WTC11 (cell line): Measurements from ENCODE around the gene DPH1. TPM values are rescaled to one million over a fixed set of nuclear protein-coding genes. Genes with fewer than 3 reads are reported as not detected.

Source experiments
- ATAC-seq: fragments of 200-7000 bp; cut with Tn5 transposase; 2 replicates; pipeline ENCODE4 v1.10.0; 2021; ENCODE audit warnings: mild to moderate bottlenecking, moderate library complexity
- CTCF ChIA-PET: fragments of 300-600 bp; sonication (Branson Sonifier 250); formaldehyde crosslinking; loops from one replicate; lab custom pipeline; 2021; ENCODE audit warnings: antibody characterized with exemption; lab: Charles Lee
- POLR2A ChIA-PET: fragments of 350-600 bp; sonication (Branson Sonifier 250); formaldehyde crosslinking; loops from one replicate; lab custom pipeline; 2021; ENCODE audit warnings: antibody characterized with exemption; lab: Charles Lee
- DNase-seq: peaks from one replicate; pipeline ENCODE4 v3.0.0; 2021; ENCODE audit warnings: low spot score
- H3K27ac Mint-ChIP-seq: 2 replicates; pipeline ENCODE4 v1.8.0; 2021; ENCODE audit warnings: mixed read lengths
- H3K27me3 Mint-ChIP-seq: 2 replicates; pipeline ENCODE4 v1.8.0; 2021; ENCODE audit warnings: low read depth, mild to moderate bottlenecking, moderate library complexity, mixed read lengths
- H3K36me3 Mint-ChIP-seq: 2 replicates; pipeline ENCODE4 v1.8.0; 2021; ENCODE audit warnings: mixed read lengths
- H3K4me1 Mint-ChIP-seq: 2 replicates; pipeline ENCODE4 v1.8.0; 2022; ENCODE audit warnings: mixed read lengths
- H3K4me3 Mint-ChIP-seq: 2 replicates; pipeline ENCODE4 v1.8.0; 2021; ENCODE audit warnings: mild to moderate bottlenecking, moderate library complexity, mixed read lengths
- H3K9me3 Mint-ChIP-seq: 2 replicates; pipeline ENCODE4 v1.8.0; 2021; ENCODE audit warnings: mixed read lengths
- CBFB ChIP-seq: sonication (generic); formaldehyde crosslinking; IDR thresholded peaks from 2 replicates; pipeline ENCODE4 v1.8.1; 2022; ENCODE audit warnings: mild to moderate bottlenecking, low read depth, missing genetic modification reagents
- CREM ChIP-seq: sonication (generic); formaldehyde crosslinking; IDR thresholded peaks from 2 replicates; pipeline ENCODE4 v1.8.1; 2022; ENCODE audit warnings: mild to moderate bottlenecking, missing genetic modification reagents, moderate library complexity
- EMX1 ChIP-seq: fragments of 250-450 bp; sonication (Bioruptor Pico); IDR thresholded peaks from 2 replicates; pipeline ENCODE4 v1.8.0; 2021; ENCODE audit warnings: mild to moderate bottlenecking
- GTF2I ChIP-seq: fragments of 250-450 bp; sonication (Bioruptor Pico); conservative IDR thresholded peaks from 2 replicates; pipeline ENCODE4 v1.4.0; 2021; ENCODE audit warnings: mild to moderate bottlenecking
- NFE2L1 ChIP-seq: sonication (generic); formaldehyde crosslinking; IDR thresholded peaks from 2 replicates; pipeline ENCODE4 v1.8.1; 2023; ENCODE audit warnings: missing genetic modification reagents
- SMAD3 ChIP-seq: sonication (generic); formaldehyde crosslinking; IDR thresholded peaks from 2 replicates; pipeline ENCODE4 v1.8.0; 2022; ENCODE audit warnings: missing genetic modification reagents, mild to moderate bottlenecking, borderline replicate concordance
- ZBTB21 ChIP-seq: sonication (generic); formaldehyde crosslinking; IDR thresholded peaks from 2 replicates; pipeline ENCODE4 v1.8.1; 2023; ENCODE audit warnings: mild to moderate bottlenecking, missing genetic modification reagents, borderline replicate concordance
- ZNF232 ChIP-seq: sonication (generic); formaldehyde crosslinking; IDR thresholded peaks from 2 replicates; pipeline ENCODE4 v1.8.0; 2022; ENCODE audit warnings: mild to moderate bottlenecking, missing genetic modification reagents
- total RNA-seq: library from RNA; stranded (reverse); gene quantifications from 3 replicates; pipeline ENCODE4 v1.2.3, GENCODE V29; 2021
- TF ChIP-seq, protein P1 (sequence below): sonication (generic); formaldehyde crosslinking; IDR thresholded peaks from 2 replicates; pipeline ENCODE4 v1.8.1; 2022; ENCODE audit warnings: mild to moderate bottlenecking, moderate library complexity, missing genetic modification reagents
- TF ChIP-seq, protein P2 (sequence below): sonication (generic); formaldehyde crosslinking; IDR thresholded peaks from 2 replicates; pipeline ENCODE4 v1.8.0; 2022; ENCODE audit warnings: mild to moderate bottlenecking, missing genetic modification reagents
- TF ChIP-seq, protein P3 (sequence below): sonication (generic); formaldehyde crosslinking; conservative IDR thresholded peaks from 2 replicates; pipeline ENCODE4 v1.8.1; 2023; ENCODE audit warnings: mild to moderate bottlenecking, low read depth, missing genetic modification reagents, moderate library complexity
- TF ChIP-seq, protein P4 (sequence below): sonication (generic); formaldehyde crosslinking; IDR thresholded peaks from 2 replicates; pipeline ENCODE4 v1.8.1; 2022; ENCODE audit warnings: missing genetic modification reagents, borderline replicate concordance
- TF ChIP-seq, protein P5 (sequence below): sonication (generic); formaldehyde crosslinking; IDR thresholded peaks from 2 replicates; pipeline ENCODE4 v1.8.1; 2022; ENCODE audit warnings: low read depth, mild to moderate bottlenecking, moderate library complexity, missing genetic modification reagents, borderline replicate concordance
- TF ChIP-seq, protein P6 (sequence below): fragments of 200-600 bp; IDR thresholded peaks from 2 replicates; pipeline ENCODE4 v1.8.0; 2022; ENCODE audit warnings: antibody characterized with exemption
- TF ChIP-seq, protein P7 (sequence below): sonication (generic); formaldehyde crosslinking; IDR thresholded peaks from 2 replicates; pipeline ENCODE4 v1.8.1; 2023; ENCODE audit warnings: mild to moderate bottlenecking, moderate library complexity, missing genetic modification reagents
- TF ChIP-seq, protein P8 (sequence below): fragments of 250-450 bp; sonication (Bioruptor Pico); IDR thresholded peaks from 2 replicates; pipeline ENCODE4 v2.1.2; 2022; ENCODE audit warnings: mild to moderate bottlenecking, moderate library complexity

Gene DPH1
- total RNA-seq, 1 experiment from 2014 or later: 43.2 TPM

DNA sequence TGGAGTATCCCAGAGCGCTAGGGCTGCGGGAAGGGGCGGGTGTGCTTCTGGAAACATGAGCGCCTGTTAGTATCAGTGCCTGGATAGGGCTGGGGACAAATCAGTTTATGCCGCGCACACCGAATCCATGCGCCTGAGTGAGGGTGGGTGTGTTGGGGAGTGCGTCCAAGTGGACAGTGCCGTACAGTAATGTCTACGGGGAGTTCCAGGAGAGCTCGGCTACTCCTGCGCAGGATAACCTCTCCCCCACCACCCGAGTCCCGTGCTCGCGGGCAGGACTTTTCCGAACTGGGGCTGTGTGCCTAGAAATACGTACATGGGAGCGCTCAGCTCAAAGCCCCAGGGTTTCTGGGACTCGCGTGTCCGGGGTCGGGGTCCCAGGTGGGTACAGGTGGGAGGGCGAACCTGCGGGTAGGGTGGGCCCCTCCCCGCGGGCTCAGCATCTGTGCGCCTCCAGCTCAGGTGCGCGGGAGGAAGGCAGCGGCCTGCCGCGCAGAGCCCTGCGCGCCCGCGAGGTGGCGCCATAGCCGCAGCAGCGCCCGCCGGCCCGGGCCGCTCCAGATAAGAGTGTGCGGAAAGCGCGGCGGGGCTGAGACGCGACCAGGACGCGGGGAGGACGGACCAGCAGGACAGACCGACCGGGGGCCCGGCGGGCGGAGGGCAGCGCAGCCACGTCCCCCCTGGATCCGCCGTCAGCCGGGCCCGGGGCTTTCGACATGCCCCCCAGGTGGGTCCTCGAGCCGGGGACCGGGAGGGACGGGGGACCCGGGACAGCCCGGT is 24.7 kb downstream of the DPH1 start, which contains the start of gene HIC1:
Gene HIC1, plus strand, starts transcription at position 592 of the 780 bp plus-strand sequence. CDS start 1,588 bp downstream, outside the sequence.
- ChIA-PET POLR2A (no interaction called here), CTCF (interaction anchor here (0.5 to 6.2 kb wide), 59 partner anchors 8 to 352 kb away, joined by 3 to 229 read pairs (median 4); partner anchors contain the start of genes DPH1, RTN4RL1, SGSM2 and SMG6)
- H3K27ac Mint-ChIP-seq: no peak within 1 kb of the TSS
- H3K4me3 Mint-ChIP-seq: peak within 1 kb of the TSS; percentile 60
- TF ChIP-seq, protein P1, sequence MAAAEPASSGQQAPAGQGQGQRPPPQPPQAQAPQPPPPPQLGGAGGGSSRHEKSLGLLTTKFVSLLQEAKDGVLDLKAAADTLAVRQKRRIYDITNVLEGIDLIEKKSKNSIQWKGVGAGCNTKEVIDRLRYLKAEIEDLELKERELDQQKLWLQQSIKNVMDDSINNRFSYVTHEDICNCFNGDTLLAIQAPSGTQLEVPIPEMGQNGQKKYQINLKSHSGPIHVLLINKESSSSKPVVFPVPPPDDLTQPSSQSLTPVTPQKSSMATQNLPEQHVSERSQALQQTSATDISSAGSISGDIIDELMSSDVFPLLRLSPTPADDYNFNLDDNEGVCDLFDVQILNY (CRISPR knock-in tag): peak; percentile 54; the same call in 1 of the 2 replicates
- no peak for TF ChIP-seq EMX1
- TF ChIP-seq, protein P2, sequence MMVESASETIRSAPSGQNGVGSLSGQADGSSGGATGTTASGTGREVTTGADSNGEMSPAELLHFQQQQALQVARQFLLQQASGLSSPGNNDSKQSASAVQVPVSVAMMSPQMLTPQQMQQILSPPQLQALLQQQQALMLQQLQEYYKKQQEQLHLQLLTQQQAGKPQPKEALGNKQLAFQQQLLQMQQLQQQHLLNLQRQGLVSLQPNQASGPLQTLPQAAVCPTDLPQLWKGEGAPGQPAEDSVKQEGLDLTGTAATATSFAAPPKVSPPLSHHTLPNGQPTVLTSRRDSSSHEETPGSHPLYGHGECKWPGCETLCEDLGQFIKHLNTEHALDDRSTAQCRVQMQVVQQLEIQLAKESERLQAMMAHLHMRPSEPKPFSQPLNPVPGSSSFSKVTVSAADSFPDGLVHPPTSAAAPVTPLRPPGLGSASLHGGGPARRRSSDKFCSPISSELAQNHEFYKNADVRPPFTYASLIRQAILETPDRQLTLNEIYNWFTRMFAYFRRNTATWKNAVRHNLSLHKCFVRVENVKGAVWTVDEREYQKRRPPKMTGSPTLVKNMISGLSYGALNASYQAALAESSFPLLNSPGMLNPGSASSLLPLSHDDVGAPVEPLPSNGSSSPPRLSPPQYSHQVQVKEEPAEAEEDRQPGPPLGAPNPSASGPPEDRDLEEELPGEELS: 0 out of 2 replicates have a peak, but pooled peaks have one; percentile 41
- no peak for TF ChIP-seq SMAD3
- no peak for TF ChIP-seq ZNF232
- TF ChIP-seq GTF2I (CRISPR knock-in tag): no peak
- TF ChIP-seq CREM (CRISPR knock-in tag): no peak
- TF ChIP-seq, protein P3, sequence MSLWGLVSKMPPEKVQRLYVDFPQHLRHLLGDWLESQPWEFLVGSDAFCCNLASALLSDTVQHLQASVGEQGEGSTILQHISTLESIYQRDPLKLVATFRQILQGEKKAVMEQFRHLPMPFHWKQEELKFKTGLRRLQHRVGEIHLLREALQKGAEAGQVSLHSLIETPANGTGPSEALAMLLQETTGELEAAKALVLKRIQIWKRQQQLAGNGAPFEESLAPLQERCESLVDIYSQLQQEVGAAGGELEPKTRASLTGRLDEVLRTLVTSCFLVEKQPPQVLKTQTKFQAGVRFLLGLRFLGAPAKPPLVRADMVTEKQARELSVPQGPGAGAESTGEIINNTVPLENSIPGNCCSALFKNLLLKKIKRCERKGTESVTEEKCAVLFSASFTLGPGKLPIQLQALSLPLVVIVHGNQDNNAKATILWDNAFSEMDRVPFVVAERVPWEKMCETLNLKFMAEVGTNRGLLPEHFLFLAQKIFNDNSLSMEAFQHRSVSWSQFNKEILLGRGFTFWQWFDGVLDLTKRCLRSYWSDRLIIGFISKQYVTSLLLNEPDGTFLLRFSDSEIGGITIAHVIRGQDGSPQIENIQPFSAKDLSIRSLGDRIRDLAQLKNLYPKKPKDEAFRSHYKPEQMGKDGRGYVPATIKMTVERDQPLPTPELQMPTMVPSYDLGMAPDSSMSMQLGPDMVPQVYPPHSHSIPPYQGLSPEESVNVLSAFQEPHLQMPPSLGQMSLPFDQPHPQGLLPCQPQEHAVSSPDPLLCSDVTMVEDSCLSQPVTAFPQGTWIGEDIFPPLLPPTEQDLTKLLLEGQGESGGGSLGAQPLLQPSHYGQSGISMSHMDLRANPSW: no peak
- peak; percentile 42; the same call in 1 of the 2 replicates for TF ChIP-seq CBFB (CRISPR knock-in tag)
- peak; percentile 35; the same call in 1 of the 2 replicates for TF ChIP-seq ZBTB21 (CRISPR knock-in tag)
- TF ChIP-seq, protein P4, sequence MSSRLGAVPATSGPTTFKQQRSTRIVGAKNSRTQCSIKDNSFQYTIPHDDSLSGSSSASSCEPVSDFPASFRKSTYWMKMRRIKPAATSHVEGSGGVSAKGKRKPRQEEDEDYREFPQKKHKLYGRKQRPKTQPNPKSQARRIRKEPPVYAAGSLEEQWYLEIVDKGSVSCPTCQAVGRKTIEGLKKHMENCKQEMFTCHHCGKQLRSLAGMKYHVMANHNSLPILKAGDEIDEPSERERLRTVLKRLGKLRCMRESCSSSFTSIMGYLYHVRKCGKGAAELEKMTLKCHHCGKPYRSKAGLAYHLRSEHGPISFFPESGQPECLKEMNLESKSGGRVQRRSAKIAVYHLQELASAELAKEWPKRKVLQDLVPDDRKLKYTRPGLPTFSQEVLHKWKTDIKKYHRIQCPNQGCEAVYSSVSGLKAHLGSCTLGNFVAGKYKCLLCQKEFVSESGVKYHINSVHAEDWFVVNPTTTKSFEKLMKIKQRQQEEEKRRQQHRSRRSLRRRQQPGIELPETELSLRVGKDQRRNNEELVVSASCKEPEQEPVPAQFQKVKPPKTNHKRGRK (CRISPR knock-in tag): no peak
- TF ChIP-seq, protein P5, sequence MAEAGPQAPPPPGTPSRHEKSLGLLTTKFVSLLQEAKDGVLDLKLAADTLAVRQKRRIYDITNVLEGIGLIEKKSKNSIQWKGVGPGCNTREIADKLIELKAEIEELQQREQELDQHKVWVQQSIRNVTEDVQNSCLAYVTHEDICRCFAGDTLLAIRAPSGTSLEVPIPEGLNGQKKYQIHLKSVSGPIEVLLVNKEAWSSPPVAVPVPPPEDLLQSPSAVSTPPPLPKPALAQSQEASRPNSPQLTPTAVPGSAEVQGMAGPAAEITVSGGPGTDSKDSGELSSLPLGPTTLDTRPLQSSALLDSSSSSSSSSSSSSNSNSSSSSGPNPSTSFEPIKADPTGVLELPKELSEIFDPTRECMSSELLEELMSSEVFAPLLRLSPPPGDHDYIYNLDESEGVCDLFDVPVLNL: no peak
- TF ChIP-seq, protein P6, sequence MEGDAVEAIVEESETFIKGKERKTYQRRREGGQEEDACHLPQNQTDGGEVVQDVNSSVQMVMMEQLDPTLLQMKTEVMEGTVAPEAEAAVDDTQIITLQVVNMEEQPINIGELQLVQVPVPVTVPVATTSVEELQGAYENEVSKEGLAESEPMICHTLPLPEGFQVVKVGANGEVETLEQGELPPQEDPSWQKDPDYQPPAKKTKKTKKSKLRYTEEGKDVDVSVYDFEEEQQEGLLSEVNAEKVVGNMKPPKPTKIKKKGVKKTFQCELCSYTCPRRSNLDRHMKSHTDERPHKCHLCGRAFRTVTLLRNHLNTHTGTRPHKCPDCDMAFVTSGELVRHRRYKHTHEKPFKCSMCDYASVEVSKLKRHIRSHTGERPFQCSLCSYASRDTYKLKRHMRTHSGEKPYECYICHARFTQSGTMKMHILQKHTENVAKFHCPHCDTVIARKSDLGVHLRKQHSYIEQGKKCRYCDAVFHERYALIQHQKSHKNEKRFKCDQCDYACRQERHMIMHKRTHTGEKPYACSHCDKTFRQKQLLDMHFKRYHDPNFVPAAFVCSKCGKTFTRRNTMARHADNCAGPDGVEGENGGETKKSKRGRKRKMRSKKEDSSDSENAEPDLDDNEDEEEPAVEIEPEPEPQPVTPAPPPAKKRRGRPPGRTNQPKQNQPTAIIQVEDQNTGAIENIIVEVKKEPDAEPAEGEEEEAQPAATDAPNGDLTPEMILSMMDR: peak; percentile 86
- TF ChIP-seq, protein P7, sequence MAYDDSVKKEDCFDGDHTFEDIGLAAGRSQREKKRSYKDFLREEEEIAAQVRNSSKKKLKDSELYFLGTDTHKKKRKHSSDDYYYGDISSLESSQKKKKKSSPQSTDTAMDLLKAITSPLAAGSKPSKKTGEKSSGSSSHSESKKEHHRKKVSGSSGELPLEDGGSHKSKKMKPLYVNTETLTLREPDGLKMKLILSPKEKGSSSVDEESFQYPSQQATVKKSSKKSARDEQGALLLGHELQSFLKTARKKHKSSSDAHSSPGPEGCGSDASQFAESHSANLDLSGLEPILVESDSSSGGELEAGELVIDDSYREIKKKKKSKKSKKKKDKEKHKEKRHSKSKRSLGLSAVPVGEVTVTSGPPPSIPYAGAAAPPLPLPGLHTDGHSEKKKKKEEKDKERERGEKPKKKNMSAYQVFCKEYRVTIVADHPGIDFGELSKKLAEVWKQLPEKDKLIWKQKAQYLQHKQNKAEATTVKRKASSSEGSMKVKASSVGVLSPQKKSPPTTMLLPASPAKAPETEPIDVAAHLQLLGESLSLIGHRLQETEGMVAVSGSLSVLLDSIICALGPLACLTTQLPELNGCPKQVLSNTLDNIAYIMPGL (CRISPR knock-in tag): peak; percentile 80; the same call in 1 of the 2 replicates
- TF ChIP-seq NFE2L1: peak; percentile 22; the same call in 1 of the 2 replicates
- TF ChIP-seq, protein P8, sequence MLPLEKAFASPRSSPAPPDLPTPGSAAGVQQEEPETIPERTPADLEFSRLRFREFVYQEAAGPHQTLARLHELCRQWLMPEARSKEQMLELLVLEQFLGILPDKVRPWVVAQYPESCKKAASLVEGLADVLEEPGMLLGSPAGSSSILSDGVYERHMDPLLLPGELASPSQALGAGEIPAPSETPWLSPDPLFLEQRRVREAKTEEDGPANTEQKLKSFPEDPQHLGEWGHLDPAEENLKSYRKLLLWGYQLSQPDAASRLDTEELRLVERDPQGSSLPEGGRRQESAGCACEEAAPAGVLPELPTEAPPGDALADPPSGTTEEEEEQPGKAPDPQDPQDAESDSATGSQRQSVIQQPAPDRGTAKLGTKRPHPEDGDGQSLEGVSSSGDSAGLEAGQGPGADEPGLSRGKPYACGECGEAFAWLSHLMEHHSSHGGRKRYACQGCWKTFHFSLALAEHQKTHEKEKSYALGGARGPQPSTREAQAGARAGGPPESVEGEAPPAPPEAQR: no peak
- peaks cover 68% of the 10 kb centered on the region for H3K27me3 Mint-ChIP-seq
- no peaks in the 10 kb centered on the region for H3K9me3 Mint-ChIP-seq
- ATAC-seq: peak; percentile 28
- no peaks in the 10 kb centered on the region for H3K36me3 Mint-ChIP-seq
- peaks cover 4% of the 10 kb centered on the region for H3K4me1 Mint-ChIP-seq
- peak; percentile 80 for DNase-seq
